ENCODE results near the gene MYO1D.

MYO1D gene

GRCh38 chr17:32878211-32878610, 1.3 kb upstream of the MYO1D start:
- no peak for TF ChIP-seq CTCF (IDR thresholded peaks at IDR 0.05; ENCODE audit: insufficient read depth, low read depth, low read length, missing control alignments)
- DNase-seq (ENCODE audit: low read depth), result peak; percentile 67
- no peak overlapping the region for H3K4me3 ChIP-seq (ENCODE audit: low read length)

GRCh38 chr17:32877164-32877764, 340 bp upstream of the MYO1D start:
- DNase-seq (ENCODE audit: low read depth), result peak; percentile 93
- peak; percentile 75 for TF ChIP-seq CTCF (IDR thresholded peaks at IDR 0.05; ENCODE audit: insufficient read depth, low read depth, low read length, missing control alignments)
- peak overlapping the region; percentile 69 for H3K4me3 ChIP-seq (ENCODE audit: low read length)

- H3K4me3 ChIP-seq (ENCODE audit: low read length), result peak overlapping the region; percentile 69
- no peak for TF ChIP-seq CTCF (IDR thresholded peaks at IDR 0.05; ENCODE audit: insufficient read depth, low read depth, low read length, missing control alignments)
- DNase-seq (ENCODE audit: low read depth), result no peak
These were observed 954 bp downstream of the MYO1D start for GRCh38 chr17:32875923-32876416.

- TF ChIP-seq CTCF (IDR thresholded peaks at IDR 0.05; ENCODE audit: insufficient read depth, low read depth, low read length, missing control alignments), result no peak
- DNase-seq (ENCODE audit: low read depth), result no peak
- peak overlapping the region; percentile 69 for H3K4me3 ChIP-seq (ENCODE audit: low read length)
These were observed 1.6 kb downstream of the MYO1D start for GRCh38 chr17:32875230-32875917.

- peak; percentile 86 for DNase-seq (ENCODE audit: low read depth)
- TF ChIP-seq CTCF (IDR thresholded peaks at IDR 0.05; ENCODE audit: insufficient read depth, low read depth, low read length, missing control alignments), result no peak
- H3K4me3 ChIP-seq (ENCODE audit: low read length), result no peak overlapping the region
These were observed 3.8 kb downstream of the MYO1D start for GRCh38 chr17:32873114-32873513.

GRCh38 chr17:32871746-32872145, 5.2 kb downstream of the MYO1D start:
- no peak overlapping the region for H3K4me3 ChIP-seq (ENCODE audit: low read length)
- no peak for DNase-seq (ENCODE audit: low read depth)
- TF ChIP-seq CTCF (IDR thresholded peaks at IDR 0.05; ENCODE audit: insufficient read depth, low read depth, low read length, missing control alignments), result no peak

Measured in epithelial cell of esophagus (primary cell).